Right lobe of liver (tissue), 6 donors: Measurements from ENCODE around the gene AARS2. TPM values are rescaled to one million over a fixed set of nuclear protein-coding genes. Genes with fewer than 3 reads are reported as not detected.
"Not testable (repeated sequence)": the region's sequence is repeated elsewhere in the genome, so short reads cannot be mapped to it uniquely, and the experiment has no call there.

Experiments used
- ATAC-seq, 4 donors: fragments of 200-7000 bp; cut with Tn5 transposase; one replicate each; pipeline ENCODE4 v1.9.1; 2020; ENCODE audit warnings: mild to moderate bottlenecking in 4 of 4, moderate library complexity in 4 of 4
- DNase-seq, 3 donors: peaks; one replicate each; pipeline ENCODE4 v3.0.0-alpha.2; 2020
- H3K27ac ChIP-seq, 3 donors: fragments of 200-600 bp; one replicate each; pipeline ENCODE4 v1.8.0; 2022
- H3K27me3 ChIP-seq, 2 donors: fragments of 200-600 bp; one replicate each; pipeline ENCODE4 v1.8.0; 2022
- H3K36me3 ChIP-seq, 4 donors: fragments of 200-600 bp; sonication (generic) in 1 of 4; one replicate each; pipeline versions ENCODE4 v1.5.1 to v1.8.0; 2017 to 2022; ENCODE audit warnings: control low read depth in 1 of 4
- H3K4me1 ChIP-seq, 4 donors: fragments of 200-600 bp; sonication (generic) in 1 of 4; one replicate each; pipeline versions ENCODE4 v1.5.1 to v1.8.0; 2017 to 2022; ENCODE audit warnings: control low read depth in 1 of 4
- H3K4me3 ChIP-seq, 3 donors: fragments of 200-600 bp; one replicate each; pipeline ENCODE4 v1.8.0; 2022
- H3K9me3 ChIP-seq, 4 donors: fragments of 200-600 bp; sonication (generic) in 1 of 4; one replicate each; pipeline versions ENCODE4 v1.5.1 to v1.8.0; 2017 to 2022; ENCODE audit warnings: control low read depth in 1 of 4
- POLR2A ChIP-seq: fragments of 450-650 bp; IDR thresholded peaks from one replicate; pipeline ENCODE4 v1.6.1; 2017; ENCODE audit warnings: antibody characterized with exemption, mild to moderate bottlenecking
- WGBS: methylation state at CpG from one replicate; pipeline ENCODE4 v1.1.6; 2018; ENCODE audit warnings: low coverage, low lambda C conversion rate; ENCODE audit not compliant: insufficient coverage; ENCODE audit errors: missing lambda C conversion rate; 5-methylcytosine and 5-hydroxymethylcytosine counted together
- intact Hi-C, 2 donors: fragments of 100-400 bp; cut with DNase I; formaldehyde crosslinking; loops; one replicate each; pipeline versions ENCODE4 v1.11.2 to v1.14.1; 2022
- total RNA-seq, 6 experiments: library from RNA; depleted of rRNA in 2 of 6; stranded (reverse); fragments of >200 nt in 2 of 6; fragmentation: NEBNext Ultra II Directional in 3 of 6; extraction: Animal tissue kit (Norgen Biotek cat#: 25700) in 3 of 6; gene quantifications; one replicate each; pipeline versions ENCODE4 v1.1.0 to v1.2.4, GENCODE V29; 2016 to 2023
- TF ChIP-seq, protein P1 (sequence below), 4 donors: fragments of 200-600 bp in 3 of 4; fragments of 450-650 bp in 1 of 4; IDR thresholded peaks; one replicate each; pipeline versions ENCODE4 v1.5.1 to v1.8.0; 2016 to 2022; ENCODE audit warnings: antibody characterized with exemption in 4 of 4, mild to moderate bottlenecking in 2 of 4
- donor health status: DM: no; HTN: yes; CAD: no.
- donor health status: DM: no; HTN: no; CAD: no.
- donor health status: DM: no; HTN: no; CAD: no.
- donor health status: DM: no; HTN: yes; CAD: no.
- donor health status: DM: no; HTN: yes; CAD: no.

The AARS2 gene
- total RNA-seq, 6 experiments from 2014 or later: 5.5 to 9.8 (median 7.0) TPM

DNA sequence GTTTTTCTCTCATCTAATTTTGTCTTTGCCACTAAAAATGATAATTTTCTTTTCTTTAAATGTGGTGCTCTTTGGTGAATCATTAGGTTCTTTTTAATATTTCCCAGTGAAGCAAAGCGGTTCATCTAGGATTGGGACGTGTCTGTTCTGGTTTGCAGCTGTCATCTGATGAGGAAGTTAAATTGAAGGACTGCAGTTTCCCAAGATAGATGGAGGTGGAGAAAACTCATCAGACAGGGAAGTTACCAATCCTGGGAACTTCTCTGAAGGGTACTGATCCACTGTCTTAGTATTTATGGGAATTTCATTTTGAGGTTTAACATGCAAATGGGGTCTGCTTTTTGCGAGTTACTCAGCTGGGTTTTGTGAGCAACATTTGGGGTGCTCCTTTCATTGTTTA, 2.4 kb upstream of the AARS2 start:
- TF ChIP-seq, protein P1, sequence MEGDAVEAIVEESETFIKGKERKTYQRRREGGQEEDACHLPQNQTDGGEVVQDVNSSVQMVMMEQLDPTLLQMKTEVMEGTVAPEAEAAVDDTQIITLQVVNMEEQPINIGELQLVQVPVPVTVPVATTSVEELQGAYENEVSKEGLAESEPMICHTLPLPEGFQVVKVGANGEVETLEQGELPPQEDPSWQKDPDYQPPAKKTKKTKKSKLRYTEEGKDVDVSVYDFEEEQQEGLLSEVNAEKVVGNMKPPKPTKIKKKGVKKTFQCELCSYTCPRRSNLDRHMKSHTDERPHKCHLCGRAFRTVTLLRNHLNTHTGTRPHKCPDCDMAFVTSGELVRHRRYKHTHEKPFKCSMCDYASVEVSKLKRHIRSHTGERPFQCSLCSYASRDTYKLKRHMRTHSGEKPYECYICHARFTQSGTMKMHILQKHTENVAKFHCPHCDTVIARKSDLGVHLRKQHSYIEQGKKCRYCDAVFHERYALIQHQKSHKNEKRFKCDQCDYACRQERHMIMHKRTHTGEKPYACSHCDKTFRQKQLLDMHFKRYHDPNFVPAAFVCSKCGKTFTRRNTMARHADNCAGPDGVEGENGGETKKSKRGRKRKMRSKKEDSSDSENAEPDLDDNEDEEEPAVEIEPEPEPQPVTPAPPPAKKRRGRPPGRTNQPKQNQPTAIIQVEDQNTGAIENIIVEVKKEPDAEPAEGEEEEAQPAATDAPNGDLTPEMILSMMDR (IDR thresholded peaks at IDR 0.05): no peak
- TF ChIP-seq POLR2A: no peak
- peaks cover 0 to 8% (median 2%) of the 10 kb centered on the region in 4 donors for H3K4me1 ChIP-seq
- H3K36me3 ChIP-seq: peaks cover 0 to 6% (median 2%) of the 10 kb centered on the region in 4 donors
- no peak overlapping the region for H3K4me3 ChIP-seq
- ATAC-seq: no peak
- intact Hi-C loops: no loop called here
- WGBS: 72% methylated on average over 3 of the region's 3 CpGs
- DNase-seq: no peak
- no peaks in the 10 kb centered on the region for H3K9me3 ChIP-seq
- H3K27me3 ChIP-seq: no peaks in the 10 kb centered on the region
- no peak overlapping the region for H3K27ac ChIP-seq

- H3K4me3 ChIP-seq, H3K27me3 ChIP-seq, intact Hi-C loops, H3K27ac ChIP-seq, H3K9me3 ChIP-seq, H3K4me1 ChIP-seq, ATAC-seq, DNase-seq: not testable (repeated sequence)
- 92% methylated on average over 8 of the region's 8 CpGs for WGBS
- peaks cover 0 to 14% (median 6%) of the 10 kb centered on the region in 4 donors for H3K36me3 ChIP-seq
Measured at GRCh38 chr6:44314657-44315056, 1.5 kb upstream of the AARS2 start.

DNA sequence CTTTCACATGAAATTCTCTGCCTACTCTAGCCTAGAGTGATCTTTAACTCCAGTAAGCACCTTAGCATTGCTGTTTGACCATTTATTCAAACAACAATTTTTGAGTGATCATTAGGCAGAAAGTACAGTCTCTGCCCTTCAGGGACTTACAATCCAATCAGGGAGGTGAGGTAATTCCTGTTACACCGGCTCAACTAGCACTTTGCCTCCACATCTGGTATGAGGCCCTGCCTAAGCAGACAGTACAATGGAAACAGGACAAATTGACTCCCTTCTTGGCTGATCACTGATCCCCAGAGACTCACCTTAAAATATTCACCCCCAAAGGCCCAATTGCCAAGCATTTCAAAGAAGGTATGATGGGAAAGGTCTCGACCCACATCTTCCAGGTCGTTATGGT, 1.4 kb downstream of the AARS2 start:
- H3K27ac ChIP-seq: no peak overlapping the region
- peaks cover 0 to 8% (median 2%) of the 10 kb centered on the region in 4 donors for H3K4me1 ChIP-seq
- DNase-seq (no peak), ATAC-seq (no peak)
- no peak for TF ChIP-seq POLR2A
- TF ChIP-seq, protein P1 (IDR thresholded peaks at IDR 0.05): no peak
- H3K36me3 ChIP-seq: peaks cover 0 to 23% (median 13%) of the 10 kb centered on the region in 4 donors
- H3K9me3 ChIP-seq: no peaks in the 10 kb centered on the region
- 83% methylated on average over 3 of the region's 3 CpGs for WGBS
- intact Hi-C loops: no loop called here
- H3K4me3 ChIP-seq: no peak overlapping the region
- no peaks in the 10 kb centered on the region for H3K27me3 ChIP-seq

GRCh38 chr6:44311304-44311703, 1.8 kb downstream of the AARS2 start:
- WGBS: no CpG with 5 or more reads among the region's 2 CpGs
- TF ChIP-seq, protein P1 (IDR thresholded peaks at IDR 0.05): no peak
- no peak for TF ChIP-seq POLR2A
- H3K9me3 ChIP-seq: no peaks in the 10 kb centered on the region
- DNase-seq (no peak), ATAC-seq (no peak)
- peaks cover 0 to 25% (median 14%) of the 10 kb centered on the region in 4 donors for H3K36me3 ChIP-seq
- H3K4me3 ChIP-seq: no peak overlapping the region
- intact Hi-C loops: no loop called here
- peaks cover 0 to 8% (median 2%) of the 10 kb centered on the region in 4 donors for H3K4me1 ChIP-seq
- H3K27me3 ChIP-seq: no peaks in the 10 kb centered on the region
- no peak overlapping the region for H3K27ac ChIP-seq

DNA sequence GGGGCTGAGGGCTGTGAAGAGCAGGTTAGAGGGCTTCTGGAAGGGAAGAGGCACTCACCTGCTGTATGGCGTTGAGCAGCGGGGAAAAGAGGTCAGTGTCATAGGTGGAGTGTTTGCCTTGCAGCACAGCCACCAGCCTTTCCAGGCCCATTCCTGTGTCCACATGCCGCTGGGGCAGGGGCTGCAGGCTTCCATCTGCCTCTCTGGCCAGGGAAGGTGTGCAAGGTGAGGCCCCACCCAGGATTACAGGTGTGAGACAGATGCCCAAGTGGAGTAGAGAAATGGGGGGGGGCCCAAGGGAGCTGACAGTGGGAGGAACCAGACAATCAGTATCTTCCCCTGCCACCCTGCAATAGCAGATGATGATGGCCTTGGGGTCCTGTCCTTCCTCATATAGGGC, 2.9 kb downstream of the AARS2 start:
- Histone ChIP-seq H3K27ac (no peak overlapping the region), H3K4me3 (no peak overlapping the region)
- 95% methylated on average over 2 of the region's 3 CpGs for WGBS

More for the DNA sequence above, 2.9 kb downstream of the AARS2 start:
- no peak for DNase-seq
- no peak for ATAC-seq
- Histone ChIP-seq H3K36me3 (peaks cover 0 to 30% (median 15%) of the 10 kb centered on the region in 4 donors), H3K4me1 (peaks cover 0 to 8% (median 2%) of the 10 kb centered on the region in 4 donors), H3K9me3 (no peaks in the 10 kb centered on the region), H3K27me3 (no peaks in the 10 kb centered on the region)
- intact Hi-C loops: no loop called here
- no peak for TF ChIP-seq POLR2A
- TF ChIP-seq, protein P1 (IDR thresholded peaks at IDR 0.05): no peak
